ENCODE results near the gene CCDC187.

The CCDC187 gene

GRCh38 chr9:136211441-136212344 lies 92.2 kb downstream of the CCDC187 start:
- H3K4me2 ChIP-seq (ENCODE audit: insufficient read depth, low read length), result no peak overlapping the region
- H3K36me3 ChIP-seq (ENCODE audit: insufficient read depth, low read length), result peaks cover 55% of the 10 kb centered on the region
- H3K9me3 ChIP-seq (ENCODE audit: insufficient read depth, low read length, severe bottlenecking), result no peaks in the 10 kb centered on the region
- H3K27me3 ChIP-seq (ENCODE audit: insufficient read depth, low read length, poor library complexity), result no peaks in the 10 kb centered on the region
- ATAC-seq (ENCODE audit: insufficient read depth, low read depth), result no peak
- H3K4me1 ChIP-seq (ENCODE audit: insufficient read depth, low read length), result no peaks in the 10 kb centered on the region
- DNase-seq, result no peak
- no peaks in the 10 kb centered on the region; the same call in 1 of the 2 replicates for H4K20me1 ChIP-seq (ENCODE audit: insufficient read depth, low read length)
- H3K9ac ChIP-seq (ENCODE audit: low read depth, low read length), result no peak overlapping the region
- TF ChIP-seq EZH2 (IDR thresholded peaks at IDR 0.05; ENCODE audit: borderline replicate concordance, low read depth, low read length, severe bottlenecking), result no peak
- TF ChIP-seq, protein P1, sequence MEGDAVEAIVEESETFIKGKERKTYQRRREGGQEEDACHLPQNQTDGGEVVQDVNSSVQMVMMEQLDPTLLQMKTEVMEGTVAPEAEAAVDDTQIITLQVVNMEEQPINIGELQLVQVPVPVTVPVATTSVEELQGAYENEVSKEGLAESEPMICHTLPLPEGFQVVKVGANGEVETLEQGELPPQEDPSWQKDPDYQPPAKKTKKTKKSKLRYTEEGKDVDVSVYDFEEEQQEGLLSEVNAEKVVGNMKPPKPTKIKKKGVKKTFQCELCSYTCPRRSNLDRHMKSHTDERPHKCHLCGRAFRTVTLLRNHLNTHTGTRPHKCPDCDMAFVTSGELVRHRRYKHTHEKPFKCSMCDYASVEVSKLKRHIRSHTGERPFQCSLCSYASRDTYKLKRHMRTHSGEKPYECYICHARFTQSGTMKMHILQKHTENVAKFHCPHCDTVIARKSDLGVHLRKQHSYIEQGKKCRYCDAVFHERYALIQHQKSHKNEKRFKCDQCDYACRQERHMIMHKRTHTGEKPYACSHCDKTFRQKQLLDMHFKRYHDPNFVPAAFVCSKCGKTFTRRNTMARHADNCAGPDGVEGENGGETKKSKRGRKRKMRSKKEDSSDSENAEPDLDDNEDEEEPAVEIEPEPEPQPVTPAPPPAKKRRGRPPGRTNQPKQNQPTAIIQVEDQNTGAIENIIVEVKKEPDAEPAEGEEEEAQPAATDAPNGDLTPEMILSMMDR (IDR thresholded peaks at IDR 0.05; ENCODE audit: borderline replicate concordance, extremely low read depth, low read length, poor library complexity, severe bottlenecking), result no peak
- H3K79me2 ChIP-seq (ENCODE audit: insufficient read depth, low read length), result no peaks in the 10 kb centered on the region
- no peak overlapping the region for H2AFZ ChIP-seq (ENCODE audit: low read depth, low read length)
- H3K4me3 ChIP-seq (ENCODE audit: low read depth in 1 of 2, low read length in 2 of 2), result no peak overlapping the region
- no peak overlapping the region for H3K27ac ChIP-seq (ENCODE audit: low read length)

DNA sequence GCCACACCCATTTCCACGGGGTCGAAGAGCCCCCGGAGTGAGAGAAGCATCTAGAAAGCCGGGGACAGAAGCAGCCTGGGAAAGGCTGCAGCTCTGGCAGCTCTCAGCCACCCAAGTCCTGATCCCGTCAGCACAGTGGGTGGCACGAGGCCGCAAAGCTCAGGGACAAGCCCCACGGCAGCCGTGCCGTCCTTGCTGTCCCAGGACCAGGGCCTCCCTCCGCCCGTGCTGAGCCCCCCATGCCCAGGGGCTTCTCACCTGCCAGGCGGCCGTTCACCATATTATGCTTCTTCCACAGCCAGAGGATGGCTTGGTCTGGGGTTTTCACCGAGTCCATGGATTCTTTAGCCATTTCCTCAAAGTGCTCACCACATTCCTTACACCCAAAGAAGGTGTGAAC lies 92.9 kb downstream of the CCDC187 start:
- Histone ChIP-seq H3K27me3 (ENCODE audit: insufficient read depth, low read length, poor library complexity) (no peaks in the 10 kb centered on the region), H3K4me2 (ENCODE audit: insufficient read depth, low read length) (no peak overlapping the region), H4K20me1 (ENCODE audit: insufficient read depth, low read length) (peaks cover under 1% of the 10 kb centered on the region; the same call in 1 of the 2 replicates), H3K79me2 (ENCODE audit: insufficient read depth, low read length) (no peaks in the 10 kb centered on the region), H3K4me1 (ENCODE audit: insufficient read depth, low read length) (no peaks in the 10 kb centered on the region), H2AFZ (ENCODE audit: low read depth, low read length) (no peak overlapping the region), H3K36me3 (ENCODE audit: insufficient read depth, low read length) (peaks cover 49% of the 10 kb centered on the region), H3K9me3 (ENCODE audit: insufficient read depth, low read length, severe bottlenecking) (no peaks in the 10 kb centered on the region), H3K9ac (ENCODE audit: low read depth, low read length) (no peak overlapping the region), H3K4me3 (ENCODE audit: low read depth in 1 of 2, low read length in 2 of 2) (no peak overlapping the region), H3K27ac (ENCODE audit: low read length) (no peak overlapping the region)
- no peak for ATAC-seq (ENCODE audit: insufficient read depth, low read depth)
- DNase-seq, result no peak
- TF ChIP-seq EZH2 (IDR thresholded peaks at IDR 0.05; ENCODE audit: borderline replicate concordance, low read depth, low read length, severe bottlenecking), result no peak
- TF ChIP-seq, protein P1 (IDR thresholded peaks at IDR 0.05; ENCODE audit: borderline replicate concordance, extremely low read depth, low read length, poor library complexity, severe bottlenecking), result no peak

DNA sequence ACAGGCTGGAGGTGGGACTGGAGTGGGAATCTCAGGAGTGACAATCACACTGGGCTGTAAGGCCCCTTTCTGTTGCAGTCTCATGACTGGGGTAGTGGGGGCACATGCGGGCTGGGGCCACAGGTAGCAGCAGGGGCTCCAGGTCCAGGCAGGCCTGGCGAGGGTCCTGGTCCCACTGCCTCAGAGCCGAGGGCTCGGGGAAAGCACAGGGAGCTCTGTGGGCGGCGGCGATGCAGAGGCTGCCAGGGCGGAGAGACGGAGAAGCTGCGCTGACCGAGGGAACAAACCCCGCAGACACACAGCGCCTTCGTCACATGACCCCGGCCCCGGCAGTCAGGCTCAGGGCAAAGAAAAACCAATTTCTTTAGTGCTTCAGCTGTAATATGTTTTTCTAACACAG lies 93.6 kb downstream of the CCDC187 start:
- Histone ChIP-seq H3K79me2 (ENCODE audit: insufficient read depth, low read length) (no peaks in the 10 kb centered on the region), H3K9me3 (ENCODE audit: insufficient read depth, low read length, severe bottlenecking) (no peaks in the 10 kb centered on the region), H3K4me3 (ENCODE audit: low read depth in 1 of 2, low read length in 2 of 2) (no peak overlapping the region), H3K4me2 (ENCODE audit: insufficient read depth, low read length) (no peak overlapping the region), H3K9ac (ENCODE audit: low read depth, low read length) (no peak overlapping the region), H3K27me3 (ENCODE audit: insufficient read depth, low read length, poor library complexity) (no peaks in the 10 kb centered on the region), H3K36me3 (ENCODE audit: insufficient read depth, low read length) (peaks cover 42% of the 10 kb centered on the region), H4K20me1 (ENCODE audit: insufficient read depth, low read length) (peaks cover 7% of the 10 kb centered on the region; the same call in 1 of the 2 replicates), H3K27ac (ENCODE audit: low read length) (no peak overlapping the region), H2AFZ (ENCODE audit: low read depth, low read length) (no peak overlapping the region), H3K4me1 (ENCODE audit: insufficient read depth, low read length) (no peaks in the 10 kb centered on the region)
- no peak for ATAC-seq (ENCODE audit: insufficient read depth, low read depth)
- TF ChIP-seq, protein P1 (IDR thresholded peaks at IDR 0.05; ENCODE audit: borderline replicate concordance, extremely low read depth, low read length, poor library complexity, severe bottlenecking), result no peak
- TF ChIP-seq EZH2 (IDR thresholded peaks at IDR 0.05; ENCODE audit: borderline replicate concordance, low read depth, low read length, severe bottlenecking), result no peak
- no peak for DNase-seq
